ENCODE results near the gene PUS10. TPM values are rescaled to one million over a fixed set of nuclear protein-coding genes. Genes with fewer than 3 reads are reported as not detected.

The PUS10 gene
- total and polyA plus RNA-seq, 2 of the 4 experiments (the other 2 are of a cell fraction), result 4.4 to 5.7 TPM

DNA sequence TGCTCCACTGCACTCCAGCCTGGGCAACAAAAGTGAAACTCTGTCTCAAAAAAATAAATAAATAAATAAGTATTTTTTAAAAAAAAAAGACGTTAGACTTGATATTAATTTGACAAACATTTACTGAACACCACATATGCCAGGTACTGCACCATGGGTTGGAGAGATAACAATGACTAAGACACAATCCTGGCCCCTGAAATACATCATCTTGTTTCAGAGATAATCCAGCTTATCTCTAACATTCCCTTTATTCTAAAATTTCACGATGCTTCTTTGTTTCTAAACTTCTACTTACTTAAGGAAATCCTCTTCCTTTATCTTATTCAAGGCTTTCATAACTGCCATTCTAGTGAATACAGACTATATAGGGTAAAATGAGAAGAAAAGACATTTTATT lies 55.5 kb downstream of the PUS10 start:
- no TSS peak for BruUV-seq (replicated peaks)
- 0 out of 2 replicates have a peak, but pooled peaks cover 3% of the 10 kb centered on the region for H3K9me1 ChIP-seq (ENCODE audit: insufficient read depth, low read length)
- no peaks in the 10 kb centered on the region for H3K79me1 ChIP-seq (ENCODE audit: low read depth in 1 of 2, low read length in 2 of 2)
- H2BK5ac ChIP-seq (ENCODE audit: low read depth, low read length, poor library complexity, severe bottlenecking), result no peak overlapping the region
- no peak overlapping the region for H3K56ac ChIP-seq (ENCODE audit: extremely low read depth, insufficient read depth, low read length)
- H3K4ac ChIP-seq (ENCODE audit: low read depth, low read length), result no peak overlapping the region
- no peak overlapping the region for H2BK20ac ChIP-seq (ENCODE audit: low read depth, low read length)
- no peaks in the 10 kb centered on the region for H3K36me3 ChIP-seq (ENCODE audit: control insufficient read depth, insufficient read depth, low read length)
- no peak overlapping the region for H3K14ac ChIP-seq (replicated peaks; ENCODE audit: low read depth, low read length)
- DNase-seq (no peak), ATAC-seq (ENCODE audit: low read depth) (no peak)
- dilution Hi-C loops (cut with HindIII; ENCODE audit: low sequenced_read_pairs, unreplicated experiment), result no loop called here
- H2BK120ac ChIP-seq (ENCODE audit: low read depth, low read length), result no peak overlapping the region
- H4K91ac ChIP-seq (ENCODE audit: insufficient read depth, low read depth, low read length), result no peak overlapping the region
- intact Hi-C loops (cut with micrococcal nuclease), result no loop called here
- H2BK15ac ChIP-seq (ENCODE audit: low read depth, low read length), result no peak overlapping the region
- H3K27me3 ChIP-seq (ENCODE audit: control insufficient read depth, insufficient read depth, low read length), result no peaks in the 10 kb centered on the region
- in situ Hi-C loops (cut with MboI; ENCODE audit: low sequenced_read_pairs), result no loop called here
- no CpG with 5 or more reads among the region's 2 CpGs for WGBS, 2 experiments (ENCODE audit: extremely low coverage in 2 of 2, insufficient read length in 1 of 2)
- H3K4me1 ChIP-seq (ENCODE audit: control insufficient read depth, insufficient read depth, low read length), result peaks cover 1% of the 10 kb centered on the region; the same call in 1 of the 2 replicates
- H3K9me3 ChIP-seq (ENCODE audit: control insufficient read depth, insufficient read depth, low read length), result no peaks in the 10 kb centered on the region
- H3K4me3 ChIP-seq (ENCODE audit: insufficient read depth, low read depth, low read length), result no peak overlapping the region
- TF ChIP-seq, protein P1, sequence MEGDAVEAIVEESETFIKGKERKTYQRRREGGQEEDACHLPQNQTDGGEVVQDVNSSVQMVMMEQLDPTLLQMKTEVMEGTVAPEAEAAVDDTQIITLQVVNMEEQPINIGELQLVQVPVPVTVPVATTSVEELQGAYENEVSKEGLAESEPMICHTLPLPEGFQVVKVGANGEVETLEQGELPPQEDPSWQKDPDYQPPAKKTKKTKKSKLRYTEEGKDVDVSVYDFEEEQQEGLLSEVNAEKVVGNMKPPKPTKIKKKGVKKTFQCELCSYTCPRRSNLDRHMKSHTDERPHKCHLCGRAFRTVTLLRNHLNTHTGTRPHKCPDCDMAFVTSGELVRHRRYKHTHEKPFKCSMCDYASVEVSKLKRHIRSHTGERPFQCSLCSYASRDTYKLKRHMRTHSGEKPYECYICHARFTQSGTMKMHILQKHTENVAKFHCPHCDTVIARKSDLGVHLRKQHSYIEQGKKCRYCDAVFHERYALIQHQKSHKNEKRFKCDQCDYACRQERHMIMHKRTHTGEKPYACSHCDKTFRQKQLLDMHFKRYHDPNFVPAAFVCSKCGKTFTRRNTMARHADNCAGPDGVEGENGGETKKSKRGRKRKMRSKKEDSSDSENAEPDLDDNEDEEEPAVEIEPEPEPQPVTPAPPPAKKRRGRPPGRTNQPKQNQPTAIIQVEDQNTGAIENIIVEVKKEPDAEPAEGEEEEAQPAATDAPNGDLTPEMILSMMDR (conservative IDR thresholded peaks at IDR 0.05; ENCODE audit: low read depth, low read length), result no peak
- TF ChIP-seq, protein P2, sequence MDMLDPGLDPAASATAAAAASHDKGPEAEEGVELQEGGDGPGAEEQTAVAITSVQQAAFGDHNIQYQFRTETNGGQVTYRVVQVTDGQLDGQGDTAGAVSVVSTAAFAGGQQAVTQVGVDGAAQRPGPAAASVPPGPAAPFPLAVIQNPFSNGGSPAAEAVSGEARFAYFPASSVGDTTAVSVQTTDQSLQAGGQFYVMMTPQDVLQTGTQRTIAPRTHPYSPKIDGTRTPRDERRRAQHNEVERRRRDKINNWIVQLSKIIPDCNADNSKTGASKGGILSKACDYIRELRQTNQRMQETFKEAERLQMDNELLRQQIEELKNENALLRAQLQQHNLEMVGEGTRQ (IDR thresholded peaks at IDR 0.05; ENCODE audit: low read depth, low read length), result no peak
- no peak for TF ChIP-seq NFE2L2 (IDR thresholded peaks at IDR 0.05; ENCODE audit: low read depth, low read length)
- TF ChIP-seq RAD21 (IDR thresholded peaks at IDR 0.05; ENCODE audit: low read length), result no peak
- TF ChIP-seq RFX5 (IDR thresholded peaks at IDR 0.05; ENCODE audit: low read depth, low read length), result no peak
- TF ChIP-seq MXI1 (IDR thresholded peaks at IDR 0.05; ENCODE audit: borderline replicate concordance, low read depth, low read length), result no peak
- no peak for TF ChIP-seq MAFK (IDR thresholded peaks at IDR 0.05; ENCODE audit: low read depth, low read length)
- no peak for TF ChIP-seq POLR2A (IDR thresholded peaks at IDR 0.05; ENCODE audit: low read depth, low read length)
- no peak for TF ChIP-seq RCOR1 (IDR thresholded peaks at IDR 0.05; ENCODE audit: insufficient replicate concordance, low read length)
- TF ChIP-seq BHLHE40 (IDR thresholded peaks at IDR 0.05; ENCODE audit: low read depth, low read length), result no peak
- TF ChIP-seq SMC3 (IDR thresholded peaks at IDR 0.05; ENCODE audit: low read depth, low read length), result no peak
- no peak for TF ChIP-seq CEBPB (IDR thresholded peaks at IDR 0.05; ENCODE audit: low read depth, low read length)
- ChIA-PET CTCF (no interaction called here), POLR2A (ENCODE audit: unreplicated experiment) (no interaction called here)
- no peak overlapping the region for H3K18ac ChIP-seq (ENCODE audit: low read depth, low read length)
- no peak overlapping the region for H4K8ac ChIP-seq (ENCODE audit: low read depth in 2 of 2, low read length in 2 of 2)
- no peak overlapping the region for H3K9ac ChIP-seq (ENCODE audit: low read depth, low read length)
- no peak overlapping the region for H4K5ac ChIP-seq (ENCODE audit: low read depth, low read length)
- no peak overlapping the region for H3K23ac ChIP-seq (ENCODE audit: low read depth, low read length)
- no peak overlapping the region for H3K4me2 ChIP-seq (ENCODE audit: low read depth, low read length)
- no peak overlapping the region for H3K27ac ChIP-seq (ENCODE audit: insufficient read depth, low read length)
- H2AK9ac ChIP-seq (replicated peaks; ENCODE audit: low read depth, low read length, poor library complexity), result no peak overlapping the region
- H2AK5ac ChIP-seq (ENCODE audit: low read depth, low read length), result no peak overlapping the region
- no peaks in the 10 kb centered on the region for H4K20me1 ChIP-seq (ENCODE audit: insufficient read depth, low read length)
- H2AFZ ChIP-seq (replicated peaks; ENCODE audit: low read length, poor library complexity), result no peak overlapping the region
